Stimulated activated CD4-positive, alpha-beta T cell treated with anti-CD3 and anti-CD28 coated beads, TNF-alpha, amount 100 ng/mL, for 4 hours (primary cell): ENCODE measurements around the gene SH3RF3.

ENCODE experiments used
- DNase-seq, 3 experiments: peaks; one replicate each; pipeline ENCODE4 v3.0.0-alpha.2; 2020; ENCODE audit warnings: low read depth in 3 of 3

The SH3RF3 gene

GRCh38 chr2:109239720-109240119, 110.7 kb downstream of the SH3RF3 start:
- no peak for DNase-seq

- no peak for DNase-seq
Measured at GRCh38 chr2:109242210-109242653, 113.2 kb downstream of the SH3RF3 start.

- no peak for DNase-seq
Measured at GRCh38 chr2:109242654-109243331, 113.8 kb downstream of the SH3RF3 start.

- no peak for DNase-seq
Measured at GRCh38 chr2:109243526-109244303, 114.7 kb downstream of the SH3RF3 start.

DNA sequence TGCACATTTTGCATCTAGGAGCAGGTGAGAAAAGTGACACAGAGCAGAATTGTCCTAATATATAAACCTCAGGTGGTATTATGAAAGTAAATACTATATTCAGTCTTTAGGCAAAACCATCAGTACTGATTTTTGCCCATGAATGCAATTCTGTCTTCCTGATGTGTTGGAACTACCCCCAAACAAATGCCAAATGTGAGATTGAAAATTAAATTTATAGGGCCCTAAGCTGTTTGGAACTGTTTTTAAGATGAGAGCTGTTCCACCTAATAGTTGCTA, 115.2 kb downstream of the SH3RF3 start:
- no peak for DNase-seq

GRCh38 chr2:109244750-109245382, 115.9 kb downstream of the SH3RF3 start:
- no peak for DNase-seq

DNA sequence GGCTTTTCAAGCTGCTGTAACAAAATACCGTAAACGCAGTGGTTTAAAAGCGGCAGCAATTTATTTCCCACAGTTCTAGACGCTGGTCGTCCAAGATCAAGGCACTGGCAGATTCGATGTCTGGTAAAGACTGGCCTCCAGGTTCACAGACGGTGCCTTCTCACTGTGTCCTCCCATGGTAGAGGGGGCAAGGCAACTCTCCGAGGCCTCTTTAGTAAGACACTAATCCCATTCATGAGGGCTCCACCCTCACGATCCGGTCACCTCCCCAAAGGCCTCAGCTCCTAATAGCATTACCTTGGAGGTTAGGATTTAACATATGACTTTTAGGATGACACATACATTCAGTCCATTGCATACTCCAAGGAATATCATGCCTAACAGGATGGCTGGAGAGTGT, 117.2 kb downstream of the SH3RF3 start:
- no peak for DNase-seq

DNA sequence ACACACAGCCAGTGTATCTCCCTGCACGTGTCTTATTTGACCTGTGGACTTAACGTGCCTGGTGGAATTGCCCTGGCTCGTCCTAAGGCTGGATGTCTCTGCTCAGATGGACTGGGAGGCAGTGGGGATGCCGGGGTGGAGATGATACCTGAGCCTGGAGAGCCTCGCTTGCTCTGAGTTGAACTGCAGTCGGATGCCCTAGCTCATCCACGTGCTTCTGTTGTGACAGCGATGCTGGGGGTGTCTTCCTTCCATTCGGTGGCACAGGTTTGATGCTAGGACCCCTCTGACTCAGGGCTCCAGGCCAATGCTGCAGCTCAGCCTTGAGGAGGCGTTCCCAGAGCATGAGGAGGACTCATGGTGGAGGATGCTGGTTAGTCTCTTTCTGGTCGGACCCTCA, 117.6 kb downstream of the SH3RF3 start:
- no peak for DNase-seq

GRCh38 chr2:109247340-109247739, 118.3 kb downstream of the SH3RF3 start:
- DNase-seq, result no peak

- no peak for DNase-seq
Measured at GRCh38 chr2:109247812-109248211, 118.8 kb downstream of the SH3RF3 start.

- no peak for DNase-seq
Measured at GRCh38 chr2:109248590-109248989, 119.6 kb downstream of the SH3RF3 start.

DNA sequence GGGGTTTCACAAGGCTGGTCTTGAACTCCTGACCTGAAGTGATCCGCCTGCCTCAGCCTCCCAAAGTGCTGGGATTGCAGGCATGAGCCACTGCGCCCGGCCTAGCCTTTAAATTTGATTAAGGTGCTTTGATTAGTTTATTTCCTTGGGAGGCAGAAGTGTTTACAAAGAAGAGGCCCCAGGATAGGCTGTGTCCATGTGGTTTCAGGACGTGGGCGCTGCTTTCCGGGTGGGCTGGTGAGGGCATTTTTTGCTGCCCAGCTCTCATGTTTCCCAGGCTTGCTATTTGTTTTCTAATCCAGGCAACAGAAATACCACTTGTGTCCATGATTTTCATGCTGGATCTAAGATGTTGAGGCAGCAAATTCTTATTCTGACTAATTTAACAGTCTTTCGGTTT, 124.2 kb downstream of the SH3RF3 start:
- no peak for DNase-seq

DNA sequence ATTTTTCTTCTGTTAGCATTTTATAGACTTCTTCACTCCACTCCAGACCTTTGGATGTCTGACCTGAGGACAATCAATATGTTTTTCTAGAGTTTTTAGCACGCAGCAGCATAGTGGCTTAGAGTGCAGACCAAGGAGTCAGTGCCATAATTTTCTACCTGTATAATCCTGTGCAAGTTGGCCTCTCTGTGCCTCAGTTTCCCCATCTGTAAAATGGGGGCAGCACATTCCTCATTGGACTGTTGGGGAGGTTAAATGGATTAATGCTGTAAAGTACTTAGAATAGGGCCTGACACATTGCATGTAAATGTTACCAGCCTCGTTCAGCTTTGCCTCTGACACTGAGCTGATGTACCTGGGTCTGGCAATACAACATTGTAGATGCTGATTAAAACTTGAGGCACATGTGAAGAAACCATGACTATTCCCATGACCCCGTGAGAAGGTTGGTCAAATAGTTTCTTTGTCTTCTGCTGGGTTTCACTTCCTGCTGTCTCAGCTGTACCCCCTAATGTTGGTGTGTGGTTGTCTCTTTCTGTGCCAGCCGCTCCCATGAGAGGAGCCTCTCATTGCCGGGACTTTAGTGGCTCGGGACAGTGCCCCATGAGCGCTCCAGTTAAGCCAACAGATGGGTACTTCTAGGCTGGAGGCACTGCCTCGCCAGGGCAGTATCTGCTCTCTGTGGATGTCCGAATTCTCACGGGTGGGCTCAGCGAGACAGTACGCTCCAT, 125.3 kb downstream of the SH3RF3 start:
- no peak for DNase-seq

DNA sequence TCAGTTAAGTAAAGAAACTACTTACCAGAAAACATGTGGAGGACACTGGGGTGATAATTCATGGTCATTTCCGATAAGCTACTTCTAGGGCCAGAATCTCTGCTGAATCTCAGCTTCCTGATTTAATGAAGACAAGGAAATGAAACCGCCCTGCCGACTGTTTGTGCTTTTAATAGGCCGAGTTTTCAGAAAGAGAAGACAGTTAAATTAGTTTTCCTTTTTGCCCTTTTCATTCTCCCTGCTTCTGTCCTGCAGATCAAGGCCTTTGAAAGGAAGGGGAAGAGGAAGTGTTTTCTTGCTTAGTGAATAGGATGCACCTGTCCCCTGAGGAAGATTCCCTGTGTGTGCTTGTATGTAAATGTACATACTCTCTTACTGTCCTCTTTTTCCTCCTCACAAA, 126.6 kb downstream of the SH3RF3 start:
- DNase-seq, result no peak

- no peak for DNase-seq
Measured at GRCh38 chr2:109256111-109256510, 127.1 kb downstream of the SH3RF3 start.

GRCh38 chr2:109256921-109257320, 127.9 kb downstream of the SH3RF3 start:
- no peak for DNase-seq

DNA sequence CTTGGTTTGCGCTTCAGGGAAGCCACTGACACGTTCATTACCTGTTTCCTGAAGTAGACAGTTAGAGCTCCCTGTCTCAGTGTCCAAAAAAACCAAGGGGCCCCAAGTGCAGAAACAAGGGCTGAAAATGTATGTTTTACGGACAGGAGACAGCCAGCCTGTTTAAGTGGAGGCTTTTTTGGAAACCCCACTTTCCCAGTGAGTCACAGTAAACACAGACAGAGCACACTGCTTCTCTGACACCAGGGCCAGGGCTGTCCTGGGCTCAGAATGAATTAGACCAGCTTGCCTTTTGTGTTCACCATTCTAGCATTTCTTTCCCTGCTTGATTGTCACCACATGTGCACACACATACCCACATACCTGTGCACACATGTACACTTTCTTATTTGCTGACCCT, 128.6 kb downstream of the SH3RF3 start:
- no peak for DNase-seq

DNA sequence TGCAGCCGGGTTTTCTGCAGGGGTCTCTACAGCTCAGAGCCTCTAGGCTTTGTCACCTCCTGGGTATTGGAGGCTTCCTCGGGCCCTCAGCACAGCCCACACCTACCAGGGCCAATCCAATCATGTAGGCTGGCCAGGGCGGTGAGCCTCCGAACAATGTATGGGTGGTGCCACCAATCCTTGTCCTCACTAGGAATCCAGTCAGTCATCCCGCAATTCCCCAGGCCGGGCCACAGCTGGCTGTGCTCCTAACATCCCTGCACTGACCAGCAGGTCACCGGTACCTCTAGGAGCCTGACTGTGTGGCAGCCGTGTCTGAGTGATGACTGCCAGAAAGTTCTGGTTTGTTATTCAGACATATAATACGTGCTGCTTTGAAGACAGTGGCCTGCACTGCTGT, 129.4 kb downstream of the SH3RF3 start:
- no peak for DNase-seq

- no peak for DNase-seq
Measured at GRCh38 chr2:109258905-109259540, 130.0 kb downstream of the SH3RF3 start.

DNA sequence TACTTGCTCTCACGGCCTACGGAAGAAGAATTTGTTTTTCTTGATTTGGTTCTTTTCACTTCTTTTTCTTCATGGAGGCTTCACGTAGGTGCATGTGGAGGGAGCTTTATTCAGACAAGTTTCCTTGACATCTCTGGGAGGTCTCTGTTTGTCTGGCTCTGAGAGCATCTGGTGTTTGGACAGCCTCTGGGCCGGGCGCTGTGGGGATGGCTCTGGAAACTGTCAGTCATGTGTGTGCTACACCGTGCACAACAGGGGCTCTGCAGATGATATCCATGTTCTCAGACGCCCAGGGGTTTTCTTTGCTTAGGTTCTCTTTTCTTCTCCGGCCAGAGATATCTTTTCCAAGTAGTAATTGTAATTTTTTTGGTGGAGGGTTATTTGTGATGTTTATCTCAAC, 130.7 kb downstream of the SH3RF3 start:
- DNase-seq, result no peak

- no peak for DNase-seq
Measured at GRCh38 chr2:109260116-109260855, 131.3 kb downstream of the SH3RF3 start.
